ENCODE data around the gene NFATC2.
"Not testable (repeated sequence)": the region's sequence is repeated elsewhere in the genome, so short reads cannot be mapped to it uniquely, and the experiment has no call there.

The NFATC2 gene

GRCh38 chr20:51347831-51348230 lies 194.7 kb downstream of the NFATC2 start:
- DNase-seq: no peak

GRCh38 chr20:51346686-51347485 lies 195.6 kb downstream of the NFATC2 start:
- DNase-seq: no peak

- no peak for DNase-seq
Observed at GRCh38 chr20:51345601-51346101, 196.9 kb downstream of the NFATC2 start.

- DNase-seq: not testable (repeated sequence)
Observed at GRCh38 chr20:51343802-51344201, 198.7 kb downstream of the NFATC2 start.

GRCh38 chr20:51342510-51343236 lies 199.8 kb downstream of the NFATC2 start:
- DNase-seq: no peak

GRCh38 chr20:51341581-51341980 lies 200.9 kb downstream of the NFATC2 start:
- no peak for DNase-seq

GRCh38 chr20:51340451-51340840 lies 202.1 kb downstream of the NFATC2 start:
- DNase-seq: no peak

- DNase-seq: no peak
Observed at GRCh38 chr20:51339721-51340450, 202.6 kb downstream of the NFATC2 start.

GRCh38 chr20:51338692-51339440 lies 203.7 kb downstream of the NFATC2 start:
- no peak for DNase-seq

- no peak for DNase-seq
Observed at GRCh38 chr20:51337126-51337805, 205.3 kb downstream of the NFATC2 start.
